Activated T-cell treated with anti-CD3 and anti-CD28 coated beads, Interleukin-2, amount 50 U/mL, for 1 hour (primary cell): ENCODE results near the gene ASB3.
A peak's percentile ranks its signal among the peaks of the same experiment; 100 is the strongest.
"Not testable (repeated sequence)": the region's sequence is repeated elsewhere in the genome, so short reads cannot be mapped to it uniquely, and the experiment has no call there.

Source experiments
- DNase-seq: peaks from one replicate; pipeline ENCODE4 v3.0.0-alpha.2; 2020

Gene ASB3

GRCh38 chr2:53786705-53787613 is at the start of gene ASB3, which contains the start of gene ERLEC1:
Gene ASB3 (minus strand): TSS chr2:53786953. CDS start chr2:53765572, 21,381 bp downstream.
Gene ERLEC1 (plus strand): TSS chr2:53787044. CDS start chr2:53787211, 167 bp downstream.
- DNase-seq = peak; percentile 86

- DNase-seq = not testable (repeated sequence)
Measured at GRCh38 chr2:53829980-53830290, 43.2 kb upstream of the ASB3 start.

- DNase-seq = no peak
Measured at GRCh38 chr2:53829273-53829979, 42.7 kb upstream of the ASB3 start.

- no peak for DNase-seq
Measured at GRCh38 chr2:53828331-53828730, 41.6 kb upstream of the ASB3 start.

GRCh38 chr2:53827398-53828175 is 40.8 kb upstream of the ASB3 start:
- DNase-seq = no peak

GRCh38 chr2:53826587-53827397 is 40.0 kb upstream of the ASB3 start:
- no peak for DNase-seq

GRCh38 chr2:53826030-53826410 is 39.3 kb upstream of the ASB3 start:
- no peak for DNase-seq

- not testable (repeated sequence) for DNase-seq
Measured at GRCh38 chr2:53823639-53824038, 36.9 kb upstream of the ASB3 start.

GRCh38 chr2:53821810-53822209 is 35.1 kb upstream of the ASB3 start:
- DNase-seq = no peak

- no peak for DNase-seq
Measured at GRCh38 chr2:53820711-53821110, 34.0 kb upstream of the ASB3 start.

GRCh38 chr2:53820048-53820447 is 33.3 kb upstream of the ASB3 start:
- no peak for DNase-seq

GRCh38 chr2:53819634-53820033 is 32.9 kb upstream of the ASB3 start:
- no peak for DNase-seq

GRCh38 chr2:53818854-53819435 is 32.2 kb upstream of the ASB3 start:
- DNase-seq = no peak

- DNase-seq = no peak
Measured at GRCh38 chr2:53813151-53813550, 26.4 kb upstream of the ASB3 start.

- no peak for DNase-seq
Measured at GRCh38 chr2:53811601-53812000, 24.8 kb upstream of the ASB3 start.

GRCh38 chr2:53802617-53803151 is 15.9 kb upstream of the ASB3 start:
- DNase-seq = no peak

GRCh38 chr2:53801547-53801946 is 14.8 kb upstream of the ASB3 start:
- no peak for DNase-seq

- no peak for DNase-seq
Measured at GRCh38 chr2:53793821-53794220, 7.1 kb upstream of the ASB3 start.

GRCh38 chr2:53793261-53793660 is 6.5 kb upstream of the ASB3 start:
- no peak for DNase-seq

- DNase-seq = no peak
Measured at GRCh38 chr2:53787614-53788289, 999 bp upstream of the ASB3 start.

- DNase-seq = peak; percentile 45
Measured at GRCh38 chr2:53786352-53786704, 425 bp downstream of the ASB3 start.
